ENCODE results near the gene TTC3. TPM values are rescaled to one million over a fixed set of nuclear protein-coding genes. Genes with fewer than 3 reads are reported as not detected.

TTC3 gene
- polyA plus RNA-seq, 1 donor from 2014 or later: 332 TPM

DNA sequence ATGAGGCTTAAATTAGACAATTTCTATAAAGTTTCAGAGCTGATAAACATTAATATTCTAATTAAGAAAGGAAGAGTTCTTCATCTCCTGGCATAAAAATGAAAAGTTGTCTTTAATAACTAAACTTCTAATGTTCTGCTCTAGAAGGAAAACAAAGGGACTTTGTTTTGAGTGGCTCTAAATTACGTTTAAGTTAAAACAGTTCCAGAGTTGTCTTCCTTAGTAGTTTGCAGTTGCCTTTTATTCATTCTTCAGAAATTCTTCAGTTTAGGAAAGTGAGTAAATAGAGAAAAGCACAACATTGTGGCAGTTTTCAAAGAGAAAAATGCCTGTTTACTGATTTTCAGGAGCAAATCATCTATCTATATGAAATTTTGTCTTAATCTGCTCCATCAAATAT lies 86.9 kb downstream of the TTC3 start:
- no peak overlapping the region for H3K4me2 ChIP-seq (ENCODE audit: low read length)
- TF ChIP-seq RAD21 (conservative IDR thresholded peaks at IDR 0.05): no peak
- TF ChIP-seq POLR2AphosphoS5 (IDR thresholded peaks at IDR 0.05): no peak
- no peak for TF ChIP-seq TAF1 (IDR thresholded peaks at IDR 0.05; ENCODE audit: low read depth)
- no peak for TF ChIP-seq SMC3 (conservative IDR thresholded peaks at IDR 0.05; ENCODE audit: poor library complexity)
- TF ChIP-seq EZH2 (IDR thresholded peaks at IDR 0.05; ENCODE audit: borderline replicate concordance, insufficient read depth, low read length, poor library complexity, severe bottlenecking): no peak
- TF ChIP-seq MXI1 (conservative IDR thresholded peaks at IDR 0.05; ENCODE audit: poor library complexity, severe bottlenecking): no peak
- TF ChIP-seq EP300 (conservative IDR thresholded peaks at IDR 0.05; ENCODE audit: poor library complexity, severe bottlenecking): no peak
- no peak for TF ChIP-seq REST (IDR thresholded peaks at IDR 0.05; ENCODE audit: borderline replicate concordance)
- TF ChIP-seq CTCF (IDR thresholded peaks at IDR 0.05; ENCODE audit: poor library complexity, severe bottlenecking): no peak
- no peak overlapping the region for H3K9ac ChIP-seq (ENCODE audit: low read length)
- no peak overlapping the region for H3K27ac ChIP-seq (ENCODE audit: low read length)
- no peaks in the 10 kb centered on the region for H3K27me3 ChIP-seq (ENCODE audit: insufficient read depth, low read depth, low read length)
- H2AFZ ChIP-seq (ENCODE audit: low read depth, low read length): no peak overlapping the region
- no peaks in the 10 kb centered on the region for H3K9me3 ChIP-seq (ENCODE audit: low read length)
- no peaks in the 10 kb centered on the region for H4K20me1 ChIP-seq (ENCODE audit: insufficient read depth)
- no peaks in the 10 kb centered on the region for H3F3A ChIP-seq (ENCODE audit: insufficient read depth, low read length, poor library complexity, severe bottlenecking)
- H3K36me3 ChIP-seq (ENCODE audit: insufficient read depth, low read length): peaks cover 22% of the 10 kb centered on the region
- no peaks in the 10 kb centered on the region for H3K9me2 ChIP-seq (ENCODE audit: insufficient read depth, low read length)
- H3K79me2 ChIP-seq (replicated peaks; ENCODE audit: insufficient read depth, low read length): no peaks in the 10 kb centered on the region
- H3K4me3 ChIP-seq (ENCODE audit: low read length): no peak overlapping the region

GRCh38 chr21:37164742-37165141 lies 91.7 kb downstream of the TTC3 start:
- Histone ChIP-seq H4K20me1 (ENCODE audit: insufficient read depth) (no peaks in the 10 kb centered on the region), H3F3A (ENCODE audit: insufficient read depth, low read length, poor library complexity, severe bottlenecking) (no peaks in the 10 kb centered on the region), H3K9me3 (ENCODE audit: low read length) (no peaks in the 10 kb centered on the region), H3K79me2 (replicated peaks; ENCODE audit: insufficient read depth, low read length) (no peaks in the 10 kb centered on the region), H3K4me3 (ENCODE audit: low read length) (no peak overlapping the region), H3K9me2 (ENCODE audit: insufficient read depth, low read length) (no peaks in the 10 kb centered on the region), H3K4me2 (ENCODE audit: low read length) (no peak overlapping the region), H3K9ac (ENCODE audit: low read length) (no peak overlapping the region), H2AFZ (ENCODE audit: low read depth, low read length) (no peak overlapping the region), H3K36me3 (ENCODE audit: insufficient read depth, low read length) (peaks cover 13% of the 10 kb centered on the region), H3K27ac (ENCODE audit: low read length) (no peak overlapping the region), H3K27me3 (ENCODE audit: insufficient read depth, low read depth, low read length) (no peaks in the 10 kb centered on the region)
- TF ChIP-seq EZH2 (IDR thresholded peaks at IDR 0.05; ENCODE audit: borderline replicate concordance, insufficient read depth, low read length, poor library complexity, severe bottlenecking) (no peak), CTCF (IDR thresholded peaks at IDR 0.05; ENCODE audit: poor library complexity, severe bottlenecking) (no peak), REST (IDR thresholded peaks at IDR 0.05; ENCODE audit: borderline replicate concordance) (no peak), EP300 (conservative IDR thresholded peaks at IDR 0.05; ENCODE audit: poor library complexity, severe bottlenecking) (no peak)

Data from neural cell (in vitro differentiated cells).